ENCODE results near the gene ADAMTS16.

DNA sequence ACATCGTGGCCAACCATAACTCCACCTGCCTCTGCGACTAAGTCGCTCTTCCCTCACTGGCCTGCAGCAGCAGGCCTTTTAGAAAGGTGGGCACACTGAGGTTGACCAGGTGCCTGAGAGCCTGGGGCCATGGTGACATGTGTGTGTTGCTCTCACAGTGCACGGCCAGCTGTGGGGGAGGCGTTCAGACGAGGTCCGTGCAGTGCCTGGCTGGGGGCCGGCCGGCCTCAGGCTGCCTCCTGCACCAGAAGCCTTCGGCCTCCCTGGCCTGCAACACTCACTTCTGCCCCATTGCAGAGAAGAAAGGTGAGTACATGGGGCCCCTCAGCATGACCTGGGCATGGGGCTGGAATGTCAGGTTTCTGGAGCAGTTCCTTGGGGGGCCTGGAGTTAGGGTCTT, 177.8 kb downstream of the ADAMTS16 start:
- TF ChIP-seq, protein P1, sequence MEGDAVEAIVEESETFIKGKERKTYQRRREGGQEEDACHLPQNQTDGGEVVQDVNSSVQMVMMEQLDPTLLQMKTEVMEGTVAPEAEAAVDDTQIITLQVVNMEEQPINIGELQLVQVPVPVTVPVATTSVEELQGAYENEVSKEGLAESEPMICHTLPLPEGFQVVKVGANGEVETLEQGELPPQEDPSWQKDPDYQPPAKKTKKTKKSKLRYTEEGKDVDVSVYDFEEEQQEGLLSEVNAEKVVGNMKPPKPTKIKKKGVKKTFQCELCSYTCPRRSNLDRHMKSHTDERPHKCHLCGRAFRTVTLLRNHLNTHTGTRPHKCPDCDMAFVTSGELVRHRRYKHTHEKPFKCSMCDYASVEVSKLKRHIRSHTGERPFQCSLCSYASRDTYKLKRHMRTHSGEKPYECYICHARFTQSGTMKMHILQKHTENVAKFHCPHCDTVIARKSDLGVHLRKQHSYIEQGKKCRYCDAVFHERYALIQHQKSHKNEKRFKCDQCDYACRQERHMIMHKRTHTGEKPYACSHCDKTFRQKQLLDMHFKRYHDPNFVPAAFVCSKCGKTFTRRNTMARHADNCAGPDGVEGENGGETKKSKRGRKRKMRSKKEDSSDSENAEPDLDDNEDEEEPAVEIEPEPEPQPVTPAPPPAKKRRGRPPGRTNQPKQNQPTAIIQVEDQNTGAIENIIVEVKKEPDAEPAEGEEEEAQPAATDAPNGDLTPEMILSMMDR (conservative IDR thresholded peaks at IDR 0.05; ENCODE audit: low read depth, low read length) = no peak
- no peak for TF ChIP-seq EZH2 (IDR thresholded peaks at IDR 0.05; ENCODE audit: borderline replicate concordance, low read depth, low read length, poor library complexity, severe bottlenecking)
